ENCODE measurements around the gene DDOST.

The DDOST gene

GRCh38 chr1:20700636-20701215 is 39.6 kb upstream of the DDOST start:
- peaks cover 10% of the 10 kb centered on the region for H3K27me3 Mint-ChIP-seq
- DNase-seq (ENCODE audit: low spot score in 2 of 2): no peak
- H3K4me3 Mint-ChIP-seq: no peak overlapping the region
- no peak overlapping the region for H3K27ac Mint-ChIP-seq (ENCODE audit: low read depth)
- no peaks in the 10 kb centered on the region for H3K9me3 Mint-ChIP-seq
- peaks cover 4% of the 10 kb centered on the region for H3K36me3 Mint-ChIP-seq (ENCODE audit: insufficient read depth)
- H3K4me1 Mint-ChIP-seq: peaks cover 7% of the 10 kb centered on the region
- ATAC-seq (replicated peaks; ENCODE audit: extremely low read depth, poor library complexity, severe bottlenecking): no peak

GRCh38 chr1:20699558-20699957 is 38.4 kb upstream of the DDOST start:
- no peak overlapping the region for H3K4me3 Mint-ChIP-seq
- H3K9me3 Mint-ChIP-seq: no peaks in the 10 kb centered on the region
- H3K36me3 Mint-ChIP-seq (ENCODE audit: insufficient read depth): peaks cover 4% of the 10 kb centered on the region
- no peak for DNase-seq (ENCODE audit: low spot score in 2 of 2)
- no peak overlapping the region for H3K27ac Mint-ChIP-seq (ENCODE audit: low read depth)
- ATAC-seq (replicated peaks; ENCODE audit: extremely low read depth, poor library complexity, severe bottlenecking): no peak
- peaks cover 7% of the 10 kb centered on the region for H3K4me1 Mint-ChIP-seq
- peaks cover 11% of the 10 kb centered on the region for H3K27me3 Mint-ChIP-seq

- H3K9me3 Mint-ChIP-seq: no peaks in the 10 kb centered on the region
Observed at GRCh38 chr1:20698195-20698910, 37.2 kb upstream of the DDOST start.

GRCh38 chr1:20697563-20697962 is 36.4 kb upstream of the DDOST start:
- Mint-ChIP-seq H3K9me3 (no peaks in the 10 kb centered on the region), H3K4me1 (peaks cover 7% of the 10 kb centered on the region), H3K27ac (ENCODE audit: low read depth) (no peak overlapping the region), H3K27me3 (peaks cover 11% of the 10 kb centered on the region), H3K4me3 (peak overlapping the region; percentile 15), H3K36me3 (ENCODE audit: insufficient read depth) (peaks cover 4% of the 10 kb centered on the region)
- no peak for ATAC-seq (replicated peaks; ENCODE audit: extremely low read depth, poor library complexity, severe bottlenecking)
- DNase-seq (ENCODE audit: low spot score in 2 of 2): no peak

More at GRCh38 chr1:20698195-20698910, 37.2 kb upstream of the DDOST start:
- Mint-ChIP-seq H3K27me3 (peaks cover 11% of the 10 kb centered on the region), H3K4me1 (peaks cover 7% of the 10 kb centered on the region), H3K4me3 (peak overlapping the region; percentile 15), H3K36me3 (ENCODE audit: insufficient read depth) (peaks cover 4% of the 10 kb centered on the region), H3K27ac (ENCODE audit: low read depth) (no peak overlapping the region)
- no peak for DNase-seq (ENCODE audit: low spot score in 2 of 2)
- no peak for ATAC-seq (replicated peaks; ENCODE audit: extremely low read depth, poor library complexity, severe bottlenecking)

- Mint-ChIP-seq H3K27me3 (peaks cover 11% of the 10 kb centered on the region), H3K9me3 (no peaks in the 10 kb centered on the region), H3K4me3 (peak overlapping the region; percentile 85), H3K4me1 (peaks cover 7% of the 10 kb centered on the region), H3K27ac (ENCODE audit: low read depth) (peak overlapping the region; percentile 44), H3K36me3 (ENCODE audit: insufficient read depth) (peaks cover 2% of the 10 kb centered on the region)
- DNase-seq (ENCODE audit: low spot score in 2 of 2): peak; percentile 53 to 66
- peak; percentile 94 for ATAC-seq (replicated peaks; ENCODE audit: extremely low read depth, poor library complexity, severe bottlenecking)
Observed at GRCh38 chr1:20696397-20697333, 35.5 kb upstream of the DDOST start.

GRCh38 chr1:20695515-20695914 is 34.3 kb upstream of the DDOST start:
- peaks cover 2% of the 10 kb centered on the region for H3K36me3 Mint-ChIP-seq (ENCODE audit: insufficient read depth)
- peaks cover 7% of the 10 kb centered on the region for H3K4me1 Mint-ChIP-seq
- ATAC-seq (replicated peaks; ENCODE audit: extremely low read depth, poor library complexity, severe bottlenecking) (no peak), DNase-seq (ENCODE audit: low spot score in 2 of 2) (no peak)
- no peak overlapping the region for H3K27ac Mint-ChIP-seq (ENCODE audit: low read depth)
- no peak overlapping the region for H3K4me3 Mint-ChIP-seq
- H3K9me3 Mint-ChIP-seq: no peaks in the 10 kb centered on the region
- peaks cover 11% of the 10 kb centered on the region for H3K27me3 Mint-ChIP-seq

GRCh38 chr1:20693623-20694022 is 32.5 kb upstream of the DDOST start:
- no peak for ATAC-seq (replicated peaks; ENCODE audit: extremely low read depth, poor library complexity, severe bottlenecking)
- no peak for DNase-seq (ENCODE audit: low spot score in 2 of 2)
- H3K4me3 Mint-ChIP-seq: no peak overlapping the region
- H3K9me3 Mint-ChIP-seq: no peaks in the 10 kb centered on the region
- H3K27me3 Mint-ChIP-seq: peaks cover 11% of the 10 kb centered on the region
- peaks cover 2% of the 10 kb centered on the region for H3K36me3 Mint-ChIP-seq (ENCODE audit: insufficient read depth)
- peaks cover 7% of the 10 kb centered on the region for H3K4me1 Mint-ChIP-seq
- no peak overlapping the region for H3K27ac Mint-ChIP-seq (ENCODE audit: low read depth)

GRCh38 chr1:20691872-20692271 is 30.7 kb upstream of the DDOST start:
- DNase-seq (ENCODE audit: low spot score in 2 of 2): no peak
- H3K27ac Mint-ChIP-seq (ENCODE audit: low read depth): no peak overlapping the region
- H3K4me3 Mint-ChIP-seq: no peak overlapping the region
- H3K9me3 Mint-ChIP-seq: no peaks in the 10 kb centered on the region
- H3K4me1 Mint-ChIP-seq: peaks cover 7% of the 10 kb centered on the region
- ATAC-seq (replicated peaks; ENCODE audit: extremely low read depth, poor library complexity, severe bottlenecking): no peak
- peaks cover 11% of the 10 kb centered on the region for H3K27me3 Mint-ChIP-seq
- peaks cover 2% of the 10 kb centered on the region for H3K36me3 Mint-ChIP-seq (ENCODE audit: insufficient read depth)

GRCh38 chr1:20689645-20690056 is 28.5 kb upstream of the DDOST start:
- H3K27ac Mint-ChIP-seq (ENCODE audit: low read depth): no peak overlapping the region
- no peaks in the 10 kb centered on the region for H3K4me1 Mint-ChIP-seq
- DNase-seq (ENCODE audit: low spot score in 2 of 2): no peak
- no peak for ATAC-seq (replicated peaks; ENCODE audit: extremely low read depth, poor library complexity, severe bottlenecking)
- H3K9me3 Mint-ChIP-seq: no peaks in the 10 kb centered on the region
- no peak overlapping the region for H3K4me3 Mint-ChIP-seq
- H3K36me3 Mint-ChIP-seq (ENCODE audit: insufficient read depth): no peaks in the 10 kb centered on the region
- H3K27me3 Mint-ChIP-seq: peaks cover 13% of the 10 kb centered on the region

GRCh38 chr1:20686883-20687725 is 25.9 kb upstream of the DDOST start:
- no peak for ATAC-seq (replicated peaks; ENCODE audit: extremely low read depth, poor library complexity, severe bottlenecking)
- no peaks in the 10 kb centered on the region for H3K36me3 Mint-ChIP-seq (ENCODE audit: insufficient read depth)
- H3K9me3 Mint-ChIP-seq: no peaks in the 10 kb centered on the region

GRCh38 chr1:20685741-20686140 is 24.6 kb upstream of the DDOST start:
- DNase-seq (ENCODE audit: low spot score in 2 of 2) (no peak), ATAC-seq (replicated peaks; ENCODE audit: extremely low read depth, poor library complexity, severe bottlenecking) (no peak)
- Mint-ChIP-seq H3K9me3 (no peaks in the 10 kb centered on the region), H3K27ac (ENCODE audit: low read depth) (no peak overlapping the region), H3K4me1 (no peaks in the 10 kb centered on the region), H3K36me3 (ENCODE audit: insufficient read depth) (no peaks in the 10 kb centered on the region), H3K27me3 (peaks cover 22% of the 10 kb centered on the region), H3K4me3 (no peak overlapping the region)

More at GRCh38 chr1:20686883-20687725, 25.9 kb upstream of the DDOST start:
- no peak overlapping the region for H3K4me3 Mint-ChIP-seq
- no peaks in the 10 kb centered on the region for H3K4me1 Mint-ChIP-seq
- H3K27me3 Mint-ChIP-seq: peaks cover 22% of the 10 kb centered on the region
- DNase-seq (ENCODE audit: low spot score in 2 of 2): no peak
- H3K27ac Mint-ChIP-seq (ENCODE audit: low read depth): no peak overlapping the region

GRCh38 chr1:20685099-20685662 is 24.0 kb upstream of the DDOST start:
- Mint-ChIP-seq H3K4me3 (no peak overlapping the region), H3K4me1 (no peaks in the 10 kb centered on the region), H3K27me3 (peaks cover 26% of the 10 kb centered on the region), H3K27ac (ENCODE audit: low read depth) (no peak overlapping the region), H3K9me3 (no peaks in the 10 kb centered on the region), H3K36me3 (ENCODE audit: insufficient read depth) (no peaks in the 10 kb centered on the region)
- ATAC-seq (replicated peaks; ENCODE audit: extremely low read depth, poor library complexity, severe bottlenecking) (no peak), DNase-seq (ENCODE audit: low spot score in 2 of 2) (no peak)
